ENCODE measurements around the gene SORBS2. TPM values are rescaled to one million over a fixed set of nuclear protein-coding genes. Genes with fewer than 3 reads are reported as not detected.
A peak's percentile ranks its signal among the peaks of the same experiment; 100 is the strongest.

Gene SORBS2
- total RNA-seq, 1 donor from 2014 or later, result 828 TPM

DNA sequence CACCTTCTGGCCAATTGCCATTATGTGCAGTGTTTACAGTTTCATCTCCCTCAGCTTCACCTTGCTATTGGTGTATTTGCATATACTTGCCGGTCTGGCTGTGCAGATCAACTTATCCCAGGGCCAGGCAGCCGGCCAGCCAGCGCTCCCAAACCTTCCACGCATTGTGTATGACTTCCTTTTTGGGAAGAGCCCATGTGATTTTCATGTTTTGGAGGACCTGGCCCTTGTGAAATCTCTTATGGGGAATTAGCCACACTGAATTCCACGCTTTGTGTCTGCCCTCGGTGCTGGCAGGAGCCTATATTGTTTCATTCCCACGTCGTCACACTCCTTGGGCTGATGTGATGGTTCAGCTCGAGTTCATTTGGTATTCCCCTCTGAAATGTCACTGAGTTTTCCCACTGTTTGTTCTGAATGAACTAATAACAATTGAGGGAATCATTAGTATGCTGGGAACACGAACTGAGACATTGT is 270.7 kb downstream of the SORBS2 start:
- DNase-seq (ENCODE audit: missing footprints), result no peak
- peak; percentile 65 for ATAC-seq
- intact Hi-C loops (cut with DNase I), result loop anchor here (1.0 kb wide), 1 partner anchor 26 kb away; no protein-coding TSS in a partner anchor

DNA sequence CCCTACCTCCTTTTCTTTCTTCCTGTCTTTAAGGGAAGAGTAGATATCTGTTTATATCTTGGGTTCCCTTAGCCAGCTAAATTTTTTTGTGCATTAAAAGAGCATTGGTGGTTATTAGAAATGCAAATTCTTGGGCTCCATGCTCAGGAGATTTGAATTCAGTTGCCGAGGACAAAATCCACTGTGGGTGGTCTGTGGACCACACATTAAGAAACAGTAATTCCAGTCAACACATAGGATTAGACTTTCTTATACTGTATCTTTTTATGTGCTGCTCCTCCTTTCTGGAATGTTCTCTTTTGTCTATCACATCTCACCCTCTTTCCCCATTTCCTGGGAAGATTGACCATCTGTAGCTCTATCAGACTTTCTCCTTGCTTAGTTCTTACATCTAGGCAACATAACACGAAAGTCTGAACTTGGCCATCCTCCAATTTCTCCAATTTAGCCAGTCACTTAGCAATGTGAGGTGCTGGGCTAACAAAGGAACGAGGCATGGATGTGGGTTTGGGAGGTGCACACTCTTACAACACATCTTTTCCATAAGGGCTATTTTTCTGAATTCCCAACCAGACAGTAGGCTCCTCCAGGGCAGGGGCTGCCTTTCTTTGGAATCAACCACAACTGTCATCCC is 271.4 kb downstream of the SORBS2 start:
- intact Hi-C loops (cut with DNase I), result loop anchor here (1.0 kb wide), 1 partner anchor 27 kb away; no protein-coding TSS in a partner anchor
- ATAC-seq (no peak), DNase-seq (ENCODE audit: missing footprints) (no peak)

DNA sequence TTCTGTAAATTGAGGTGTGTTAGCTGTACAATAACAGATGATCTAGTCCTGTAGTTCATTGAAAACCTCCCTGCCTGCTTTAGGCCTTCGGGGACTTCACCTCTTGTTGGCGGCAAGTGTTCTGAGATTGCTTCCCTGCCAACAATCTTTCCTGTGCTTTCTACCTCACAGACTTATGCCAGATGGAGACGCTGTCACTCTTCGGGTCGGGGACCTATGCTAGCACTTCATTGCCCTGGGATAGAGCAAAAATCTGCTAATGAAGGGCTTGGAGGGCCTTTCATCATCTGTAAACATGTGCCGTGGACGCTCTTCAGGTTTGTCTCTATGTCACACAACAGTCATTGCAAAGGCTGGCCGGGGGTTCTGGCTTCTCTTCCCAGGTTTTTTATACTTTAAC is 272.0 kb downstream of the SORBS2 start:
- intact Hi-C loops (cut with DNase I), result no loop called here
- DNase-seq (ENCODE audit: missing footprints) (no peak), ATAC-seq (no peak)

DNA sequence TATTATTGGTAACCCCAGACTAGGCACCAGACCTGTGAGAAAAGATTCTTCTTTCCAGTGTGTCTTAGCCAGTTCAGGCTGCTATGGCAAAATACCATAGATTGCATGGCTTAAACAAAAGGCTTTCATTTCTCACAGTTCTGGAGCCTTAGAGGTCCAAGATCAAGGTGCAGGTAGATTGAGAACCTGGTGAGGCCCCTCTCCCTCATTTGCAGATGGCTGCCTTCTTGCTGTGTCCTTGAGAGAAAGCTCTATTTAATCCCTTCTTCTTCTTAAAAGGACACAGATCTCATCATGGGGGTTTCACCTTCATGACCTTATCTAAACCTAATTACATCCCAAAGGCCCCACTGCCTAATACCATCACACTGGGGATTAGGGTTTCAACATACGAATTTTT is 273.2 kb downstream of the SORBS2 start:
- intact Hi-C loops (cut with DNase I), result loop anchor here (5.0 kb wide), 2 partner anchors 43 to 58 kb away; no protein-coding TSS in a partner anchor

DNA sequence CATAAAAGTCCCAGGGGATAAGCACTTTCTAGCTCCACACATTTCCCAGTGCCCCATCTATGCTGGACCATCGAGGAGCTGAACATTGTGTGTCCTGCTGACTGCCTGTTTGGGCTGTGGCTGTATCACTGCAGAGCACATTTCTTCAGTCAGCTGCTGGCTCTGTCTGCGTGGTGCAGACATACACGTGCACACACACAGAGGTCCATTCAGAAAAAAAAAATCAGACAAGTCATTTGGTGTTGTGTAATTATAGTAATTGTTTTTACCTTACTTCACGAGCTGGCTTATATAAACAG is 275.6 kb downstream of the SORBS2 start:
- peak; percentile 71 for DNase-seq (ENCODE audit: missing footprints)
- intact Hi-C loops (cut with DNase I), result loop anchor here (5.0 kb wide), 2 partner anchors 46 to 61 kb away; no protein-coding TSS in a partner anchor
- peak; percentile 68 for ATAC-seq

More for the DNA sequence above, 273.2 kb downstream of the SORBS2 start:
- no peak for ATAC-seq
- no peak for DNase-seq (ENCODE audit: missing footprints)

DNA sequence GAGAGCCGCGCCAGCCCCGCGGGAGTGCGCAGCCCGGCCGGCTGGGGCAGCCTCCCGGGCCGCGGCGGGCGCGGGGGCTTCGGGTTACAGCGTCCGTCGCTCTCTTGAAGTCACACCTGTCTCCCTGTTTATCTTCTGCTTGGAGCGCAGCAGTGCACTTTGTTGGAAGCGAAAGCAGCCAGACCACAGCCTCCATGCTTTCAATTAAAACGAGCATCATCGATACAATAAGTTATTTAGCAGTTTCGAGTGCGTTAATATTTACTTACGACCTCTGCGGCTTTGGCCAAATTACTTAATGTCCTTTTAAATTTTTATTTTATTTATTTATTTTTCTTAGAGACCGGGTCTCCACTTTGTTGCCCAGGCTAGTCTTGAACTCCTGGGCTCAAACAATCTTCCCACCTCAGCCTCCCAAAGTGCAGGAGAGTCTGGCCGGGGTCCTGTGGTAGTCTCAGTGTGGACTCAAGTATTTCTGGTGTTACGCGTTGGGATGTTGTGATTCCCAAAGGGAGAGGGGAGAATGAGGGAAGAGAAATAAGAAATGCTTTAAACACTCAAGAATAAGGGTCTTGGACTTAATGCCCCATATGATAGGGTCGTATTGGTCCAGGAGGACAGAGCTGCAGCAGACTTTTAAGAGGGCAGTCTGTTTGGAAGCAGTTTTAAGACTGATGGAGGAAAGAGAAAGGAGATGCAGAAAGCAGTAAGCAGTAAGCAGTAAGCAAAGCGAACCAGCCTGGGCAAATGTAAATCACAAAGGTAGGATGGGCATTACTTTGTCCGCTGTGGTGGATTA is 276.2 kb downstream of the SORBS2 start:
- ATAC-seq (no peak), DNase-seq (ENCODE audit: missing footprints) (no peak)
- intact Hi-C loops (cut with DNase I), result loop anchor here (2.0 to 5.0 kb wide), 4 partner anchors 31 to 65 kb away; partner anchors contain the start of gene CCDC110
